Femur (tissue), 1 donor: ENCODE data around the gene BMPR1B.

Source experiments
- DNase-seq: peaks from one replicate; pipeline ENCODE4 v3.0.0-alpha.2; 2017

The BMPR1B gene

GRCh38 chr4:94968493-94968892, 210.7 kb downstream of the BMPR1B start:
- DNase-seq = no peak

- no peak for DNase-seq
Observed at GRCh38 chr4:94970650-94971049, 212.9 kb downstream of the BMPR1B start.

GRCh38 chr4:94974773-94975172, 217.0 kb downstream of the BMPR1B start:
- no peak for DNase-seq

- no peak for DNase-seq
Observed at GRCh38 chr4:94976371-94977011, 218.7 kb downstream of the BMPR1B start.

- no peak for DNase-seq
Observed at GRCh38 chr4:94978904-94979303, 221.1 kb downstream of the BMPR1B start.

GRCh38 chr4:94979621-94980020, 221.9 kb downstream of the BMPR1B start:
- DNase-seq = no peak

GRCh38 chr4:94995684-94996394, 238.1 kb downstream of the BMPR1B start:
- DNase-seq = peak; percentile 80

GRCh38 chr4:95000076-95000648, 242.4 kb downstream of the BMPR1B start:
- no peak for DNase-seq

GRCh38 chr4:95004912-95005311, 247.2 kb downstream of the BMPR1B start:
- DNase-seq = no peak

GRCh38 chr4:95007998-95008397, 250.2 kb downstream of the BMPR1B start:
- no peak for DNase-seq

- DNase-seq = no peak
Observed at GRCh38 chr4:95013236-95013635, 255.5 kb downstream of the BMPR1B start.

- DNase-seq = no peak
Observed at GRCh38 chr4:95014068-95014467, 256.3 kb downstream of the BMPR1B start.

- no peak for DNase-seq
Observed at GRCh38 chr4:95017305-95018064, 259.7 kb downstream of the BMPR1B start.

- DNase-seq = no peak
Observed at GRCh38 chr4:95018785-95019184, 261.0 kb downstream of the BMPR1B start.

- DNase-seq = no peak
Observed at GRCh38 chr4:95020521-95020920, 262.8 kb downstream of the BMPR1B start.

GRCh38 chr4:95021099-95021498, 263.3 kb downstream of the BMPR1B start:
- DNase-seq = no peak

GRCh38 chr4:95023110-95023509, 265.4 kb downstream of the BMPR1B start:
- no peak for DNase-seq

- DNase-seq = no peak
Observed at GRCh38 chr4:95027905-95028618, 270.3 kb downstream of the BMPR1B start.

- no peak for DNase-seq
Observed at GRCh38 chr4:95038791-95039190, 281.0 kb downstream of the BMPR1B start.

- no peak for DNase-seq
Observed at GRCh38 chr4:95044324-95044837, 286.6 kb downstream of the BMPR1B start.

- no peak for DNase-seq
Observed at GRCh38 chr4:95045429-95045828, 287.7 kb downstream of the BMPR1B start.

GRCh38 chr4:95048296-95048695, 290.5 kb downstream of the BMPR1B start:
- no peak for DNase-seq
